Glutamatergic neuron (in vitro differentiated cells): ENCODE results near the gene ITPRID2. TPM values are rescaled to one million over a fixed set of nuclear protein-coding genes. Genes with fewer than 3 reads are reported as not detected.
"Not testable (repeated sequence)": the region's sequence is repeated elsewhere in the genome, so short reads cannot be mapped to it uniquely, and the experiment has no call there.

Experiments used
- DNase-seq: peaks from one replicate; pipeline ENCODE4 v3.0.0; 2022
- H3K27ac Mint-ChIP-seq: one replicate; pipeline ENCODE4 v1.8.0; 2020; ENCODE audit warnings: mild to moderate bottlenecking, mixed read lengths, inconsistent platforms; ENCODE audit not compliant: unreplicated experiment
- H3K27me3 Mint-ChIP-seq: one replicate; pipeline ENCODE4 v1.8.0; 2020; ENCODE audit warnings: mild to moderate bottlenecking, moderate library complexity, mixed read lengths, inconsistent platforms; ENCODE audit not compliant: unreplicated experiment
- H3K36me3 Mint-ChIP-seq: one replicate; pipeline ENCODE4 v1.8.0; 2020; ENCODE audit warnings: mild to moderate bottlenecking, mixed read lengths, inconsistent platforms; ENCODE audit not compliant: unreplicated experiment
- H3K4me1 Mint-ChIP-seq: one replicate; pipeline ENCODE4 v1.8.0; 2020; ENCODE audit warnings: mild to moderate bottlenecking, low read depth, mixed read lengths, inconsistent platforms; ENCODE audit not compliant: unreplicated experiment
- H3K4me3 Mint-ChIP-seq: one replicate; pipeline ENCODE4 v1.8.0; 2020; ENCODE audit warnings: mild to moderate bottlenecking, mixed read lengths, inconsistent platforms; ENCODE audit not compliant: unreplicated experiment
- H3K9me3 Mint-ChIP-seq: one replicate; pipeline ENCODE4 v1.8.0; 2020; ENCODE audit warnings: mild to moderate bottlenecking, moderate library complexity, mixed read lengths, inconsistent platforms; ENCODE audit not compliant: unreplicated experiment
- total RNA-seq: library from RNA; stranded (reverse); fragmentation: NEBNext Ultra II Directional; extraction: Animal tissue kit (Norgen Biotek cat#: 25700); gene quantifications from one replicate; pipeline ENCODE4 v1.2.1, GENCODE V29; 2021; ENCODE audit not compliant: unreplicated experiment
- TF ChIP-seq, protein P1 (sequence below): fragments of 200-600 bp; sonication (generic); IDR thresholded peaks from one replicate; pipeline ENCODE4 v1.5.0; 2021; ENCODE audit not compliant: partially characterized antibody, unreplicated experiment

ITPRID2 gene
- total RNA-seq, 1 donor from 2014 or later, result 32.8 TPM

DNA sequence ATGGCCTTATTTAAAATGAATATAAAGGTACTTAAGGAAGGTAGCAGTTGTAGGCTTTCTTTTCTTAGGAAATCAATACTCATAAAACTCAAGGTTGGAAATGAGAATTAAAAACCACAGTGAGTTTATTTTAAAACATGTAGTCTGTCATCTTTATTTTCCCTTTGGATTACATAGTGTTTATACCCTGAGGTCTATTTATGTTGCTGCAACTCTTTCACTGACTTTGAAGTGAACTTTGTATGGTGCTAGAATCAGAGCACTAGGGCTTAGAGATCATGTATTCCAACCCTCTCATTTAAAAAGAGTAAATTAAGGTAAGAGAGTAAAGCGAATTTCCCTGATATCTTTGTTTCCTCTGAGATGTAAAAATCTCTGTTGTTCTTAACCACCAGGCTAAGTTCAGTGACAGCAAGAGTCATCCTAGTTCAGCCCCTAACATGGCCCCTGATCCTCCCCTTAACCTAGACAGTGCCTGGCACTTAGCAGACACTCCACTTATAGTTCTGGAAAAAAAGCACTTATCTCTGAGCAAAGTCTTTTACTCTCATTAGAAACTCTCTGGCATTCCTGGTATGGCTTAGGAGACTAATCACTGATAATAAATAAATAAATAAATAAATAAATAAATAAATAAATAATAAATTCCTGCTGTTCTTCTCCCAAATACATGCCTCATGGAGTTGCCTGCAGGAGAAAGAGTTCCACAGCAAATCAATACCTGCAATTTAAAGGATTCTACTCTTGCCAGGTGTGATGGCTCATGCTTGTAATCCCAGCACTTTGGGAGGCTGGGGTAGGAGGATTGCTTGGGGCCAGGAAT, 61.1 kb downstream of the ITPRID2 start:
- Mint-ChIP-seq H3K4me3 (no peak overlapping the region), H3K9me3 (no peaks in the 10 kb centered on the region), H3K27me3 (no peaks in the 10 kb centered on the region), H3K4me1 (no peaks in the 10 kb centered on the region), H3K36me3 (no peaks in the 10 kb centered on the region), H3K27ac (no peak overlapping the region)
- TF ChIP-seq, protein P1, sequence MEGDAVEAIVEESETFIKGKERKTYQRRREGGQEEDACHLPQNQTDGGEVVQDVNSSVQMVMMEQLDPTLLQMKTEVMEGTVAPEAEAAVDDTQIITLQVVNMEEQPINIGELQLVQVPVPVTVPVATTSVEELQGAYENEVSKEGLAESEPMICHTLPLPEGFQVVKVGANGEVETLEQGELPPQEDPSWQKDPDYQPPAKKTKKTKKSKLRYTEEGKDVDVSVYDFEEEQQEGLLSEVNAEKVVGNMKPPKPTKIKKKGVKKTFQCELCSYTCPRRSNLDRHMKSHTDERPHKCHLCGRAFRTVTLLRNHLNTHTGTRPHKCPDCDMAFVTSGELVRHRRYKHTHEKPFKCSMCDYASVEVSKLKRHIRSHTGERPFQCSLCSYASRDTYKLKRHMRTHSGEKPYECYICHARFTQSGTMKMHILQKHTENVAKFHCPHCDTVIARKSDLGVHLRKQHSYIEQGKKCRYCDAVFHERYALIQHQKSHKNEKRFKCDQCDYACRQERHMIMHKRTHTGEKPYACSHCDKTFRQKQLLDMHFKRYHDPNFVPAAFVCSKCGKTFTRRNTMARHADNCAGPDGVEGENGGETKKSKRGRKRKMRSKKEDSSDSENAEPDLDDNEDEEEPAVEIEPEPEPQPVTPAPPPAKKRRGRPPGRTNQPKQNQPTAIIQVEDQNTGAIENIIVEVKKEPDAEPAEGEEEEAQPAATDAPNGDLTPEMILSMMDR, result no peak
- no peak for DNase-seq

DNA sequence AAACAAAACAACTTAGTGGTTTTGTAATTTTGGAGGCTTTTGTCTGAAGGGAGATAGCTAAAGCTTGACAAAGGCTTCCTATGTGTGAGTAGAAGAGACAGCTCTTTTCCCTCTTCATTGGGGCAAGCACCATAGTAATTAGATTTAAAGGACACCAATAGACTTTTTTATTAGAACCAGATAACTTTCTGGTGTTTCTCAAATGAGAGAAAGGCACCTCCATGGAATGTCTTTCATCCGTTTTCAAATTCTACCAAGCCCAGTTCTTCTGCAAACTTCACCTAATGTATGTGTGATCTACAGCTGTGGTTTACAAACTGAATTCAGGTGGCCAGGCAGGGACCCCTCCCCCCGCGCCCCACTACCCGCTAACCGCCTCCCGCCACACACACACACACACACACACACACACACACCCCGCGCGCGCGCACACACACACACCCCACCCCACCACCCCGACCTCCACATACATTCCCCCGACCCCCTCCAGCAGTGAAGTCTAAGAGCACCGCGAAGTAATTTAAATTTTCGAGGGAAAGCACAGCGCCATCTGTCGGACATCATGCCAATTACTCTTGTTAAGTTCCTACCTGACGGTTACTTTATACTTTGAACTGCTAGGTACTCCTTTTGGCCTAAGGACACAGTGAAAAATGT, 62.5 kb downstream of the ITPRID2 start:
- TF ChIP-seq, protein P1, result peak; percentile 75
- peak; percentile 62 for DNase-seq
- Mint-ChIP-seq H3K4me1 (peaks cover 3% of the 10 kb centered on the region), H3K9me3 (no peaks in the 10 kb centered on the region), H3K27me3 (no peaks in the 10 kb centered on the region), H3K36me3 (no peaks in the 10 kb centered on the region), H3K27ac (no peak overlapping the region), H3K4me3 (peak overlapping the region; percentile 84)

DNA sequence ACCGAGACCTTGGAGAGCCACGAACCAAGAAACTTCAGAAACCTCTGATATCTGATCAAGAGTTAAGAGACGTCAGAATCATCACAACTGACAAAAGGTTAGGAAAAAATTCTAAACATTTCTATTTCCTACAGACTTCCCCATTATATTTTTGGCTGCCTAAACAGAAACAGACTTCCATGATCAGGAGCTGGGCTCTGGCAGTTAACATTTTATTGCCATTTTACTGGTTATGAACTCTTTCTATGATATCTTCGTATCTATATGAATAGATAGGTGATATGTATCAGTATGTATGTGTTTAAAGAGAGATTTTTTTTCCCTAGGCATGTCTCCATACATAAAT, 63.0 kb downstream of the ITPRID2 start:
- TF ChIP-seq, protein P1, result no peak
- no peaks in the 10 kb centered on the region for H3K27me3 Mint-ChIP-seq
- H3K36me3 Mint-ChIP-seq, result no peaks in the 10 kb centered on the region
- peak overlapping the region; percentile 84 for H3K4me3 Mint-ChIP-seq
- H3K9me3 Mint-ChIP-seq, result no peaks in the 10 kb centered on the region
- H3K27ac Mint-ChIP-seq, result no peak overlapping the region
- peaks cover 3% of the 10 kb centered on the region for H3K4me1 Mint-ChIP-seq
- no peak for DNase-seq

DNA sequence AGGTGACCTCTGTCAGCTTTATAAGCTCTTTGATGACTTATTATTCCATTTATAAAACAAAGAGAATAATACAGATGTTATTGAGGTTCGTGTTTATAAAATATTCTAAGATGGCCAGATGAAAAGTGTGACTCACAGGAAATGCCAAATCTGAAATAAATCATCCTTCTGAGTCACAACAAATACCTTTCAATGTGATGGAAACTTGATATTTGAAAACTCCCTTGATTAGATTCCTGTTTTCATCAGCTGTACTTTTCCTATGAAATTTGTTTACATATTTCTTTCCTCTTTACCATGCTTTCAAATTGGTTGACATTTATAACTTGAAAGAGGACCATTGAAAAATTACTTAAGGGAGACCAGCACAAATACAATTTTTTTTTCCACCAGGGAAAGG, 63.5 kb downstream of the ITPRID2 start:
- Mint-ChIP-seq H3K27me3 (no peaks in the 10 kb centered on the region), H3K27ac (no peak overlapping the region), H3K9me3 (no peaks in the 10 kb centered on the region), H3K4me3 (no peak overlapping the region), H3K36me3 (no peaks in the 10 kb centered on the region), H3K4me1 (peaks cover 3% of the 10 kb centered on the region)
- DNase-seq, result no peak
- TF ChIP-seq, protein P1, result no peak

DNA sequence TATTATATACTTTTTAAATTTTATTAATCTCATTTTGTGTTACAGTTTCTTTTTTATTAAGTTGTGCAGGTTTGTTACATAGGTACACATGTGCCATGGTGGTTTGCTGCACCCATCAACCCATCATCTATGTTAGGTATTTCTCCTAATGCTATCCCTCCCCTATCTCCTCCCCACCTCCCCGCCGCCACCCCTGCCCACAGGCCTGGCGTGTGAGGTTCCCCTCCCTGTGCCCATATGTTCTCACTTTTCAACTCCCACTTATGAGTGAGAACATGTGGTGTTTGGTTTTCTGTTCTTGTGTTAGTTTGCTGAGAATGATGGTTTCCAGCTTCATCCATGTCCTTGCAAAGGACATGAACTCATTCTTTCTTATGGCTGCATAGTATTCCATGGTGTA, 64.3 kb downstream of the ITPRID2 start:
- not testable (repeated sequence) for H3K4me1 Mint-ChIP-seq, H3K36me3 Mint-ChIP-seq, H3K27ac Mint-ChIP-seq, H3K9me3 Mint-ChIP-seq, DNase-seq, H3K4me3 Mint-ChIP-seq, H3K27me3 Mint-ChIP-seq
